Mononuclear cell (primary cell): ENCODE data around the gene FMN1. TPM values are rescaled to one million over a fixed set of nuclear protein-coding genes. Genes with fewer than 3 reads are reported as not detected.

Experiments
- H3K27me3 ChIP-seq: 2 replicates; pipeline ENCODE4 v1.6.0; 2011; ENCODE audit warnings: low read length, control low read depth; ENCODE audit not compliant: insufficient read depth
- H3K4me1 ChIP-seq: 2 replicates; pipeline ENCODE4 v1.5.1; 2011; ENCODE audit warnings: mild to moderate bottlenecking, low read length, control low read depth; ENCODE audit not compliant: insufficient read depth
- H3K4me3 ChIP-seq: 2 replicates; pipeline ENCODE4 v1.5.1; 2011; ENCODE audit warnings: mild to moderate bottlenecking, low read length, moderate library complexity
- H3K9me3 ChIP-seq: 2 replicates; pipeline ENCODE4 v1.5.1; 2011; ENCODE audit warnings: low read depth, mild to moderate bottlenecking, control low read depth, low read length
- total RNA-seq: library from RNA; depleted of rRNA; stranded (reverse); fragments of >200 nt; gene quantifications from one replicate; pipeline ENCODE4 v1.2.3, GENCODE V29; 2012

The FMN1 gene
- total RNA-seq, 1 donor, result 31.2 TPM

DNA sequence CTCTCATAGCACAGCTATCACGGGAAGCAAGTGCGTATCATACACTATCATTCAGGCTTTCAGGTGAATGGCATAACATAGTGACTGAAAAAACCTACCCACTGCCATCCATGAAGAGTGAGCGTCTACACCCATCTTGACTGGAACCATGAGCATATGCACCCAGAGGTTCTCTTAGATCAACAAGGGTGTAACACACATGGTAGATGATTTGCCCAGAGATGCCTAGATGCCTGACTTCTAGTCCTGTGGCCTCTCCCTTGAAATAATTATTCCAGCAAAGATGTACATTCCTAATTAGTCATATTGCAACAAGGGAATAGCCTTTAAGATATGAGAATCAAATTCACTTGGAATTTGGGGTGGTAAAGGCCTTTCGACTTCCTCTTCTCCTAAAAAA lies 248.3 kb downstream of the FMN1 start:
- Histone ChIP-seq H3K27me3 (no peaks in the 10 kb centered on the region), H3K4me3 (no peak overlapping the region), H3K4me1 (no peaks in the 10 kb centered on the region), H3K9me3 (no peaks in the 10 kb centered on the region)

DNA sequence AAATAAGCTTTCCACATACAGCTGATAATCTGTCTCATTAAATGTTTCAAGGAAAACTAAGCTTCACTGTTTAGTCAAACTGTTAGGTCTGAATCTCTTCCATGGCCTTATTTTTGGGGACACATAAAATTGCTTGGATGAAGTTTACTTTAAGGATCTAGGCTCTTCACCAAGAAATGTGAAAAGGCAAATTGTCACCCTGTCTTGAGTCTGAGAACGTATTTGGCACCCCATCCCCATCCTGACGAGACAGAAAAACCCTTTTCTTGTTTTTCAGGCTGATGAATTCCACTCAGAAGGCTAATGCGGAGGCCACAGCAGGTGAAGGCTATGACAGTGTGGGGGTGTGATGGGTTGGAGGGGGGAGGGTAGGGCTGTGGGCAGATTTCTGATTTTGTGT lies 250.1 kb downstream of the FMN1 start:
- H3K4me1 ChIP-seq, result no peaks in the 10 kb centered on the region
- H3K4me3 ChIP-seq, result no peak overlapping the region
- no peaks in the 10 kb centered on the region for H3K9me3 ChIP-seq
- H3K27me3 ChIP-seq, result no peaks in the 10 kb centered on the region

DNA sequence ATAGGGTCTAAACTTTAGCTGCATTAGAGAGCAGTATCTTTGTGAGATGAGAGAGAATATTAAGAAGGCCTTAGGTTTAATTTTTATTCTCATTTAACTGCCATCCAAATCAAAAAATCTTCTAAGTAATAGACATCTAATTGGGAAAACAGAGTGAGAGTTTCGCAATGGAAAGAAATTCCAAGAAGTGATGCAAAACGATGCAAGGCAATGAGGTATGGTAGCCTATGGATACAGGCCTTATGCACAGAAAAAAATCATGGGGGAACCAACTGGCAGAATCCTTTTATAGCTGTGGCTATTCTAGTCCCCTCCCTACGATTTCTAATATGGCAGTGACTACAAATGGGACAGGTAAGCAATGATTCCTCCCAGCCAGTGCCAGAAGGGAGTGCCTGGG lies 250.8 kb downstream of the FMN1 start:
- H3K9me3 ChIP-seq, result no peaks in the 10 kb centered on the region
- no peaks in the 10 kb centered on the region for H3K27me3 ChIP-seq
- H3K4me1 ChIP-seq, result no peaks in the 10 kb centered on the region
- H3K4me3 ChIP-seq, result no peak overlapping the region

DNA sequence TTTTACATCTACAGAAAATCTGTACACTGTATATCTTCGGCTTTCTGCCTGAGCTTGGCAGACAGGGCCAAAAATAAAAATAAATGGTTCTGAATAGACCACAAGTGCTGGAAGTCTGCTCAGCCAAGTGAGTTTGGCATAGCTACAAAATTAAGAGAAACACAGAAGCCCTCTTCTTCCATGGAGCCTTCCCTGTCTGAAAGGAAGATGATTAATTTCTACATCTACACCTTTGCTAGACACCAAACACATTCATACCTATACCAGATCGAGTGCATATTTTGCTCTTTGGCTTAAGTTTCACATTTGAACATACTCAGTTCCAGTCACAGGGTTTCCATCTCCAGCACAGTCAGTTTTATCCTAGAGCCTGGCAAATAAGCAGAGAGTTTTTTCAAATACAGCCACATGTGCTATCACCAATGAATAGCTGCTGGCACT lies 252.1 kb downstream of the FMN1 start:
- Histone ChIP-seq H3K4me3 (no peak overlapping the region), H3K4me1 (no peaks in the 10 kb centered on the region), H3K27me3 (no peaks in the 10 kb centered on the region), H3K9me3 (no peaks in the 10 kb centered on the region)

DNA sequence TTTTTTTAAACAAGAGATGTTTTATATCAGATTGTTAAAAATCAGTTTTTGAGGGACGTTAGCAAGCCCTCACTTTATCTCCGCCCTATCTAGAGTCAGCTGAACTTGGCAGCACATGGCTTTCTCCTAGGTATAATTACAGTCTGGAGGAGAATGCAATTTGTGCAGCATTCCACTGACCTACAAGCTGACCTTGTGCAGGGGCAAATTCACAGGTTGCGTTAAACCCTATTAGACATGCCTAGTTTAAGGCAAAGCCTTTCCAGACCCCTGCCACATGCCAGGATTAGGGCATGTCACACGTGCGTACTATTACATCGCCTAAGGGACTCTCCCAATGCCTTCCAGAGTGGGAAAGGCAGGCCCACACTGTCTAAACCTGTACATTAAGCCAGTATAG lies 252.7 kb downstream of the FMN1 start:
- Histone ChIP-seq H3K4me3 (no peak overlapping the region), H3K4me1 (no peaks in the 10 kb centered on the region), H3K9me3 (no peaks in the 10 kb centered on the region), H3K27me3 (no peaks in the 10 kb centered on the region)

DNA sequence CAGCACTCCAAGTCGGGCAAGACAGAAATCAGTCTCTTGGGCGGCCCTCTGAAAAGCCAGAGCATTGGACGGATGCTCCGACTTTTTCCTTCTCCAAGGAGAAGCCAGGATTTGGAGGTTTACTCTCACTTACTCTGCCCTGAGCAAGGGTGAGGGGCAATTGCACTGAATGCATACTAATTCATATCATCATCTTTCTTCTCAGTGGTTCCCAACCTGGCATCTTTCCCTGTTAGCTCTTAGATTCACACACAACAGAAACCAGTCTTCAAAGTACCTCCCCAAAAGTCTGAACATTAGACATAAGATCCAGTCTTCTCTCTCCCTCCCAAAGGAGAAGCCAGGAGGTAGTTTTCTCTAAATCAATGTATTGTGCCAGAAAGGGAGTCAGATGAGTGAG lies 257.5 kb downstream of the FMN1 start:
- Histone ChIP-seq H3K9me3 (no peaks in the 10 kb centered on the region), H3K4me1 (no peaks in the 10 kb centered on the region)

DNA sequence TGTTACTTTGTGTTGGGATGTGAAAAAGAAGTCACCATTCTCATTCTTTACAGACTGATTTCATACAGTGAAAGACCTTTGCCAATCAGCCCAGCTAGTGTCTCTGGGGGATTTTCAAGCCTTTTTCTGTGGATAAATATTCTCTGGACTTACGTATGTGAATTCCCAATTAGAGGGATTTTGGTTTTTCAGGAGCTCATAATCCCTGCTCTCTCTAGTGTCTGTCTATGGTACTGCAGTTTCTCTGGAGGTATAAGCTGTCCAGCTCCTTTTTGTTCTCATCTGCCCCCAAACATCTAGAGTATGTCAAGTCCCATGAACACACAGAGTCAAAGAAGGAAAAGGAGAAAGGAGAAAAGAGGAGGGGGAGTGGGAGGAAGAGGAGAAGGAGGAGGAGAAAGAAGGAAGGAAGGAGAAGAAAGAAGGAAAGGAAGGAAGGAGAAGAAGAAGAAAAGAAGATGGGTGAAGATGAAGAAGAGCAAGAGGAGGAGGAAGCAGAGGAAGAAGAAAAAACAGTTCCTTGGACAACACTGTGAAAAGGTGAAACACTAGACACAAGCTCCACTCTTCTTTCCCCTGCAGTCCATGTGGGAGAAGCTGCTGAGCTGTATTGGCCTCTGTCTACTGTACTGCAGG lies 258.1 kb downstream of the FMN1 start:
- H3K4me1 ChIP-seq, result no peaks in the 10 kb centered on the region
- no peaks in the 10 kb centered on the region for H3K9me3 ChIP-seq
- no peaks in the 10 kb centered on the region for H3K27me3 ChIP-seq
- H3K4me3 ChIP-seq, result no peak overlapping the region

More for the DNA sequence above, 257.5 kb downstream of the FMN1 start:
- Histone ChIP-seq H3K4me3 (no peak overlapping the region), H3K27me3 (no peaks in the 10 kb centered on the region)

DNA sequence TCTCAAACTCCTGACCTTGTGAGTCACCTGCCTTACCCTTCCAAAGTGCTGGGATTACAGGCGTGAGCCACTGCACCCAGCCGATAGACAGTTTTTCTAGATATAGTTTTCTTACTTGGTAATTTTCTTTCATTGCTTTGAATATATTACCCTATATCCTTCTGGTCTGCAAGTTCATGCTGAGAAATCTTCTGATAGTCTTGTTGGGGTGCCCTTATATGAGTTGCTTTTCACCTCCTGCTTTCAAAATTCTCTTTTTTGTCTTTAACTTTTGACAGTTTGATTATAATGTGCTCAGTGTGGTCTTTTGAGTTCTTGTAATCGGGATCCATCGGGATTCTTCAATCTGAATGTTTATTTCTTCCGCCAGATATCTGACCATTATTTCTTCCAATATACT lies 259.4 kb downstream of the FMN1 start:
- H3K27me3 ChIP-seq, result no peaks in the 10 kb centered on the region
- no peak overlapping the region for H3K4me3 ChIP-seq
- H3K9me3 ChIP-seq, result no peaks in the 10 kb centered on the region
- H3K4me1 ChIP-seq, result no peaks in the 10 kb centered on the region

DNA sequence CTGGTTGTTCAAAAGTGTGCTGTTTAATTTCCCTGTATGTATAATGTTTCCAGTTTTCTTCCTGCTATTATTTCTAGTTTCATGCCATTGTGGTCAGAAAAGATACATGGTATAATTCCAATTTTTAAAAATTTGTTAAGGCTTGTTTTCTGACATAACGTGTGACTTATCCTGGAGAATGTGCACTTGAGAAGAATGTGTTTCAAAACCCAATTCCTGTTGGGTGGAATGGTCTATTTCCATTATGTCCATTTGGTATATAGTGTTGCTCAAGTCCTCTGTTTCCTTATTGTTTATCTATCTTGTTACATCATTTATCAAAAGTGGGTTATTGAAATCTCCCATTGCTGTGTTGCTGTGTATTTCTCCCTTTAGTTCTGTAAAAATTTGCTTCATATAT lies 261.3 kb downstream of the FMN1 start:
- H3K4me3 ChIP-seq, result no peak overlapping the region

DNA sequence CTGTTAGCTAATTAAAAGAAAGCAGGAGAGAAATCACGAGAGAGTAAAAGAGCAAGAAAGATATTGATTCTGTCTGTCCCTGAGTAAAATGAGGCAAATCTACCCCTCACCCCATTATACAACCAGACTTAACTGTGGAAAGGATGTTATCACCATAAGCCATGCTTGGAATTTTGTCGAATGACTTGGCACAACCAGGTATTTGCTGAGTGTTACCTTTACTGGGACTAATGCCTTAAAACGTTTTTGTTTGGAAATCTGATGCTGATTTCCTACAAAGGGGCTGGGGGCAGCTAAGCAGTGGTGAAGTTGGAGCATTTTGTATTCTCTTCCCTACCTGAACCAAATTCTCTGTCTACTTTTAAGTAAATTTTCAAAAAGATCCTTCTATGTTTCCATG lies 265.6 kb downstream of the FMN1 start:
- no peaks in the 10 kb centered on the region for H3K9me3 ChIP-seq
- H3K27me3 ChIP-seq, result no peaks in the 10 kb centered on the region
- H3K4me1 ChIP-seq, result no peaks in the 10 kb centered on the region
- no peak overlapping the region for H3K4me3 ChIP-seq

More for the DNA sequence above, 261.3 kb downstream of the FMN1 start:
- Histone ChIP-seq H3K27me3 (no peaks in the 10 kb centered on the region), H3K4me1 (no peaks in the 10 kb centered on the region), H3K9me3 (no peaks in the 10 kb centered on the region)

DNA sequence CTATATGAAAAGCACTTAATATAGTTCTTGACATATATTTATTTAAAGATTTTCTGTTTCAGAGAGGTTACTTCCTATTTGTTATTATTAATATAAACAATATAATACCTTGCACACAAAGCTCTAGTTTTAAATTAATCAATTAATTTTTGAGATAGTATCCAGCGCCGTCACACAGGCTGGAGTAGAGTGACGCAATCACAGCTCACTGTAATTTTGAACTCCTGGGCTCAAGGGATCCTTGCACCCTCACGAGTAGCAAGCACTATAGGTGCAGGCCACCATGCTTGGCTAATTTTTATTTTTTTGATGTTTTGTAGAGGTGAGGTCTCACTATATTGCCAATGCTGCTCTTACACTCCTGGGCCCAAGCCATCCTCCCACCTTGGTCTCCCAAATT lies 267.4 kb downstream of the FMN1 start:
- H3K4me1 ChIP-seq, result no peaks in the 10 kb centered on the region
- no peaks in the 10 kb centered on the region for H3K27me3 ChIP-seq

DNA sequence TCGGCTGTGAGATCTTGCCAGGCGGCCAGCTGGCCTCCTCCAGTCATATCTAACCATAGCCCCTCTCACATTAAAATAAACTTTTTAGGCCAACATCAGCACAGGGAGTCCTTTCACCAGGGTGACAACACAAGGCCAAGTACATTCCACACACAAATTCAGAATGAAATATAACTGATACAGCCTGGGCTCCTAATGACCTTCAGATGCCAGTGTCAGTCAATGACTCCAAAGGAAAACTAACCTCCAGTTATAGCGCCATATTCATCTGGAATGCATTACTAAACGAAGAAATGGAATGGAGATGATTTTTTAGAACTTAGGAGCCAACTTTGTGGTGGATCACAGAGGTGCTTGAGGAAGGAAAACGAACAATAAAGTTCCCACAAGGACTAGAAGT lies 271.3 kb downstream of the FMN1 start:
- no peaks in the 10 kb centered on the region for H3K27me3 ChIP-seq
- H3K4me3 ChIP-seq, result no peak overlapping the region
- no peaks in the 10 kb centered on the region for H3K4me1 ChIP-seq
- no peaks in the 10 kb centered on the region for H3K9me3 ChIP-seq

More for the DNA sequence above, 267.4 kb downstream of the FMN1 start:
- H3K9me3 ChIP-seq, result no peaks in the 10 kb centered on the region
- no peak overlapping the region for H3K4me3 ChIP-seq

DNA sequence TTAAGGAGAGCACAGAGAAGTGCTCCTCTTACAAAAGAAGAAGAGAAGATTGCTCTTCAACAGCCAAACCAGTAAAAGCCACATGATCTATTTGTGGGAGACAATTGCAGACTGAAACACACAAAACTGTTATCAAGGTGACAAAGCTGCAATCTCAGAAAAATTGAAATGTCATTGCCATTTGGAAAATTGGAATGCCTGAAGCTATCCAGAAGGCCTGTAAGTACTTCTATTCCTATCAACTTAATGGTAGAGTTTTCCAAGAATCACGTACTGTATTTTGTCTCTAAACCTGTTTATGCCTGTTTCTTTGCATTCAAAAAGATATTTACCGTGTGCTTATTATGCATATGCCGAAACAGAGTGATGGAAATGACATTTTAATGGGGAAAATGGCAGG lies 272.0 kb downstream of the FMN1 start:
- Histone ChIP-seq H3K27me3 (no peaks in the 10 kb centered on the region), H3K4me3 (no peak overlapping the region), H3K9me3 (no peaks in the 10 kb centered on the region), H3K4me1 (no peaks in the 10 kb centered on the region)

DNA sequence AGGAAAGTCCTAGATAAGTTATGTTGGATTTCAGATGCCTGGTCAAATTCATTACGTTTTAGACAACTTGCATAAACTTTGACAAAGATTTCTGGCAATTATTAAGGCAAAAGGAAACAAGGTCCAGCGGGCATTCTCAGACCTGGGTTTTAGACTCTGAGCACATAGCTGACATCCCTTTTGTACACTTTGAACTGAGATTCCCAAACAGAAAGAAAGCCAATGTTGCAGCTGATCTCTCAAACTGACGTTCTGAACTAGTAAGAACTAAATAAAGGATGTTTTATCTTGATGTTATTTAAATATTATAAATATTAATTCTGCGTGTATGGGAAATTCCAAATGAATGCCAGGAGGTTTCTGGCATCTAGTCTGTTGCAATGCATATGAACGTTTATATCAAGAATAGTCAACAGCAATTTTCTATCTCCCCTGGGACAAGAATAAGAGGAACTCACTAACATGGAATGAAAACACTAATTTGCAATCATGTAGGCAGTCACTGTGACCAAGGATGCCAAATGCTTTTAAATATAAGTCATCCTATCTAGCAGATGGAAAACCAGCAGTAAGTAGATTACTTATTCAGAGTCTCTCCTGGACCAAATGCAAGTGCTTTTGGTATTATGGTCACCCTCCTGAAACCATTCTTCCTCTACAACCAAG lies 274.6 kb downstream of the FMN1 start:
- no peaks in the 10 kb centered on the region for H3K9me3 ChIP-seq
- no peak overlapping the region for H3K4me3 ChIP-seq
- no peaks in the 10 kb centered on the region for H3K27me3 ChIP-seq
- H3K4me1 ChIP-seq, result no peaks in the 10 kb centered on the region

DNA sequence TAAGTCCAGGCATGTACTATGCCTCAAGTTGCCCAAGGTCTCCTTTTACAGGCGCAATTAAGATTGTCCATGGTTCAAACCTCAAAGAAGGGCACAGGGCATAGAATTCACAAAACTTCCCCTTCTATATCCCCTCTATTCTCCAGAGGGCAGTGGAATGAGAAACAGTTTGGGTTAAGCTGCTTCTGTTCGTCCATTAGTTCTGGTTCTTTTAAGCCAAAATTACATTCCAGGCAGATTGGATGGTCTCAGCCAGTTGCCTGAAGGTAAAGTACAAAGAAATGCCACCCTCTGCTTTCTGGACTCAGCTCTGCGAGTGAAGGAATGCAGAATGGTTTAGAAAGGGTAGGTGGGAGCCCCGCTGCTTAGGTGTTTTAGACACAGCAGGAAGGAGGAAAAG lies 276.0 kb downstream of the FMN1 start:
- Histone ChIP-seq H3K4me1 (no peaks in the 10 kb centered on the region), H3K4me3 (no peak overlapping the region), H3K27me3 (no peaks in the 10 kb centered on the region), H3K9me3 (no peaks in the 10 kb centered on the region)

DNA sequence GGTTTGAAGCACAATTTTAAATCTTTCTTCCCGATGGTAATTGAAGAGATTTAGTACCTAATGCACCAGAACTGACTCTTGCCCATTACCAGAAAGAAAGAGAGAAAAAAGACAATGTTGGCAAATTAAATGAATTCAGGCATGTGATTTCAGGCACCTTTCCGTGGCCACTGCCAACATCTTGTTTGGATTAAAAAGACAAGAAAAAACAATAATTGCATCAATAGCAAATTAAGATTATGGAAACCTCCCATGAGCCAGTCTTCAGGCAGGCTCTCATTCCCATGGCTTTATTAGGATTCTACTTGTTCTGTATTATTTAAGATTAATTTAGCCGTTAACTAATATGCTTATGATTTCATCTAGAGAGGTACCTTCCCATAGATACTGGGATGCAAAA lies 283.7 kb downstream of the FMN1 start:
- no peak overlapping the region for H3K4me3 ChIP-seq
- H3K4me1 ChIP-seq, result peaks cover 30% of the 10 kb centered on the region
- no peaks in the 10 kb centered on the region for H3K9me3 ChIP-seq
- H3K27me3 ChIP-seq, result no peaks in the 10 kb centered on the region
